GM23248 (cell line): Measurements from ENCODE around the gene INPP5A. TPM values are rescaled to one million over a fixed set of nuclear protein-coding genes. Genes with fewer than 3 reads are reported as not detected.
"Not testable (repeated sequence)": the region's sequence is repeated elsewhere in the genome, so short reads cannot be mapped to it uniquely, and the experiment has no call there.

Experiments
- DNase-seq: peaks from one replicate; pipeline ENCODE4 v3.0.0-alpha.2; 2015
- H2AFZ ChIP-seq: fragments of 200-600 bp; sonication (generic); 2 replicates; pipeline ENCODE4 v1.6.1; 2016; ENCODE audit warnings: antibody characterized with exemption
- H3F3A ChIP-seq: fragments of 200-600 bp; sonication (generic); 2 replicates; pipeline ENCODE4 v1.6.1; 2016; ENCODE audit warnings: mild to moderate bottlenecking, antibody characterized with exemption, mixed run types; ENCODE audit not compliant: insufficient read depth
- H3K27ac ChIP-seq: fragments of 200-600 bp; sonication (generic); 2 replicates; pipeline ENCODE4 v1.5.1; 2016; ENCODE audit warnings: mild to moderate bottlenecking
- H3K27me3 ChIP-seq: fragments of 200-600 bp; sonication (generic); replicated peaks from 2 replicates; pipeline ENCODE4 v1.6.1; 2016; ENCODE audit warnings: mild to moderate bottlenecking; ENCODE audit not compliant: insufficient read depth
- H3K36me3 ChIP-seq: fragments of 200-600 bp; sonication (generic); 2 replicates; pipeline ENCODE4 v1.6.1; 2016; ENCODE audit warnings: low read depth, mild to moderate bottlenecking
- H3K4me1 ChIP-seq: fragments of 200-600 bp; sonication (generic); 2 replicates; pipeline ENCODE4 v1.6.1; 2016; ENCODE audit warnings: mild to moderate bottlenecking; ENCODE audit not compliant: insufficient read depth
- H3K4me2 ChIP-seq: fragments of 200-600 bp; sonication (generic); one replicate; pipeline ENCODE4 v1.6.1; 2016; ENCODE audit warnings: mild to moderate bottlenecking; ENCODE audit not compliant: unreplicated experiment
- H3K4me3 ChIP-seq: fragments of 200-600 bp; sonication (generic); 2 replicates; pipeline ENCODE4 v1.5.1; 2016; ENCODE audit warnings: mild to moderate bottlenecking
- H3K79me2 ChIP-seq: fragments of 200-600 bp; sonication (generic); 2 replicates; pipeline ENCODE4 v1.6.1; 2016; ENCODE audit warnings: mild to moderate bottlenecking; ENCODE audit not compliant: insufficient read depth
- H3K9ac ChIP-seq: fragments of 200-600 bp; sonication (generic); 2 replicates; pipeline ENCODE4 v1.6.1; 2016; ENCODE audit warnings: mild to moderate bottlenecking
- H3K9me2 ChIP-seq: fragments of 200-600 bp; sonication (generic); 2 replicates; pipeline ENCODE4 v1.6.1; 2016; ENCODE audit warnings: mixed run types, mild to moderate bottlenecking, moderate library complexity; ENCODE audit not compliant: insufficient read depth
- H3K9me3 ChIP-seq: fragments of 200-600 bp; sonication (generic); one replicate; pipeline ENCODE4 v1.6.1; 2017; ENCODE audit warnings: low read depth
- H4K20me1 ChIP-seq: fragments of 200-600 bp; sonication (generic); 2 replicates; pipeline ENCODE4 v1.6.0; 2016; ENCODE audit not compliant: insufficient read depth
- EZH2 ChIP-seq: fragments of 200-600 bp; sonication (generic); IDR thresholded peaks from 2 replicates; pipeline ENCODE4 v1.6.1; 2018; ENCODE audit warnings: antibody characterized with exemption, mild to moderate bottlenecking; ENCODE audit not compliant: insufficient read depth, poor library complexity, severe bottlenecking
- EZH2phosphoT487 ChIP-seq: fragments of 200-600 bp; sonication (generic); IDR thresholded peaks from 2 replicates; pipeline ENCODE4 v1.6.1; 2018; ENCODE audit warnings: antibody characterized with exemption, moderate library complexity, mild to moderate bottlenecking, low read depth; ENCODE audit not compliant: insufficient read depth
- WGBS, 2 experiments: methylation state at CpG; one replicate each; pipeline ENCODE4 v1.1.6; 2015 to 2017; ENCODE audit warnings: low lambda C conversion rate in 2 of 2, low coverage in 1 of 2; ENCODE audit errors: missing lambda C conversion rate in 2 of 2; 5-methylcytosine and 5-hydroxymethylcytosine counted together
- in situ Hi-C: fragments of 300-500 bp; cut with MboI; formaldehyde crosslinking; loops from 2 replicates; pipeline ENCODE4 v1.15.0; 2020
- polyA plus RNA-seq: library from polyadenylated mRNA; unstranded; fragments of >200 nt; fragmentation: Nextera tagmentation; extraction: Ambion mirVana; gene quantifications from 2 replicates; pipeline ENCODE4 v1.2.1, GENCODE V29; 2016
- total RNA-seq: library from RNA; depleted of rRNA; stranded (reverse); fragments of >200 nt; shearing (Covaris generic); gene quantifications from 2 replicates; pipeline ENCODE4 v1.2.3, GENCODE V29; 2014

The INPP5A gene
- total and polyA plus RNA-seq, 2 experiments from 2014 or later = 2.3 to 35.2 TPM

DNA sequence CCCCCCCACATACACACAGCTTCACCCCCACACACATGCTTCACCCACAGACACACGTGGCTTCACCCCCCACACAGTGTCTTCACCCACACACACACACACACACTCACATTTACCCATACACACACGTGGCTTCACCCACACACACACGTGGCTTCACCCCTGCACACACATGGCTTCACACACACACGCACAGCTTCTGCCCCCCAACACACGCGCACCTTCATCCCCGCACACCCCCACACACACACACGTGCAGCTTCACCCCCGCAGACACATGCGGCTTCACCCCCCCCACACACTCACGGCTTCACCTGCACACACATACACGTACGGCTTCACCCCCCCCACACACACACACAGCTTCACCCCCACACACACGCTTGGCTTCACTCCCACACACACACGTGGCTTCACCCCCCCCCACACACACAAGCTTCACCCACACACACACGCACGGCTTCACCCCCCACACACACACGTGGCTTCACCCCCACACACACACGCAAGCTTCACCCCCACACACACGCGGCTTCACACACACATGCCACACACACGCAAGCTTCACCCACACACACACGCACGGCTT is 165.9 kb downstream of the INPP5A start:
- H3K4me1 ChIP-seq = peaks cover 12% of the 10 kb centered on the region
- H3K4me3 ChIP-seq = no peak overlapping the region
- no peak overlapping the region for H2AFZ ChIP-seq
- in situ Hi-C loops = no loop called here
- H3K9ac ChIP-seq = no peak overlapping the region
- no peaks in the 10 kb centered on the region for H3K79me2 ChIP-seq
- H3F3A ChIP-seq = no peaks in the 10 kb centered on the region
- WGBS, 2 experiments = 94 to 98% methylated on average over 6 to 24 of the region's 24 CpGs
- no peak for DNase-seq
- TF ChIP-seq EZH2phosphoT487 (no peak), EZH2 (no peak)
- H3K27ac ChIP-seq = no peak overlapping the region
- no peak overlapping the region for H3K4me2 ChIP-seq
- H3K36me3 ChIP-seq = peaks cover 9% of the 10 kb centered on the region
- no peaks in the 10 kb centered on the region for H4K20me1 ChIP-seq
- H3K9me3 ChIP-seq = peaks cover 5% of the 10 kb centered on the region
- no peaks in the 10 kb centered on the region for H3K27me3 ChIP-seq
- no peaks in the 10 kb centered on the region for H3K9me2 ChIP-seq

DNA sequence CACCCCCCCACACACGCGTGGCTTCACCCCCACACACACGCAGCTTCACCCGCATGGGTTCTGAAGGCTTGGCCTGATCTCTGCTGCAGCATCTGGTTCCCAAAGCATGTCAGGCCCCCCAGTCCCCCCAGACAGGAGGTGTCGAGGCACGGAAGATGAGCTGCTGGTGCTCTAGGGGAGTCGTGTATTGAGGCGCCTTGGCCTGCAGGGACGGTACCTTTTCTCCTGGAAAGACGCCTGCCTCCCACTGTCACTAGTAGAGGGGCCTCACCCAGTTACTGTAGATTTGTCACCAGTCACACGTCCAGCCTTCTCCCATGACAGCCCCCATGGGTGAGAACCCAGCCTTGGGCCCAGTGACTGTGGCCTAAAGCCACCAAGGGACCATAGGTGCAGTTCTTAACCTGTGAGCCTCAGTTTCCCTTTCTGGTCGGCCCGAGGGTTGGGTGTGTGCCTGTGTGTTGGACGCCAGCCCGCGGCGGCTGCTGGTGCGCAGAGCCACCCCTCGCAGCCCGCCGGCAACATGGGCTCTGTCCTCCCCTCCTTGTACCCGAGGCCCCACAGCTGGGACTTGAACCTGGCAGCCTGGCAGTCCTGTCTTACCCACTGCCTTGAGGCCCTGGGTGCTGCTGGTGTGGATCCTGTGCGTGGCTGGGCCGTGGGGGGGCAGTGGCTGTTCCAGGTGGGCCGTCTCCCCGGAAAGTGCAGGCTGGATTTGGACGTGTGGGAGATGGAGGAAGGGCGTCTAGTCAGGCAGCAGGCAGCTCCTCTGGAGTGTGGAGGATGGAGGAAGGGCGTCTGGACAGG is 166.6 kb downstream of the INPP5A start:
- in situ Hi-C loops = no loop called here
- TF ChIP-seq EZH2phosphoT487 (no peak), EZH2 (no peak)
- H3K4me3 ChIP-seq = no peak overlapping the region
- H3K36me3 ChIP-seq = peaks cover 9% of the 10 kb centered on the region
- no peak overlapping the region for H3K9ac ChIP-seq
- H3K27me3 ChIP-seq = no peaks in the 10 kb centered on the region
- no peaks in the 10 kb centered on the region for H4K20me1 ChIP-seq
- peaks cover 5% of the 10 kb centered on the region for H3K9me3 ChIP-seq
- no peaks in the 10 kb centered on the region for H3K79me2 ChIP-seq
- 97 to 98% methylated on average over 17 to 29 of the region's 29 CpGs for WGBS, 2 experiments
- no peak for DNase-seq
- H3K9me2 ChIP-seq = no peaks in the 10 kb centered on the region
- no peak overlapping the region for H3K27ac ChIP-seq
- no peaks in the 10 kb centered on the region for H3F3A ChIP-seq
- H3K4me1 ChIP-seq = peaks cover 12% of the 10 kb centered on the region
- H2AFZ ChIP-seq = no peak overlapping the region
- H3K4me2 ChIP-seq = no peak overlapping the region

DNA sequence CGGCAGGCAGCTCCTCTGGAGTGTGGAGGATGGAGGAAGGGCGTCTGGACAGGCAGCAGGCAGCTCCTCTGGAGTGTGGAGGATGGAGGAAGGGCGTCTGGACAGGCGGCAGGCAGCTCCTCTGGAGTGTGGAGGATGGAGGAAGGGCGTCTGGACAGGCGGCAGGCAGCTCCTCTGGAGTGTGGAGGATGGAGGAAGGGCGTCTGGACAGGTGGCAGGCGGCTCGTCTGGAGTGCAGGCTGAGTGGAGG is 167.2 kb downstream of the INPP5A start:
- H3K79me2 ChIP-seq, H3K9me3 ChIP-seq, H3K27me3 ChIP-seq, H3F3A ChIP-seq, DNase-seq, H2AFZ ChIP-seq, H3K9me2 ChIP-seq, H3K36me3 ChIP-seq, H3K27ac ChIP-seq, H3K4me2 ChIP-seq, H4K20me1 ChIP-seq, in situ Hi-C loops, H3K9ac ChIP-seq, H3K4me3 ChIP-seq: not testable (repeated sequence)
- 84% methylated on average over 9 of the region's 9 CpGs; no CpG with 5 or more reads in 1 of the 2 experiments for WGBS, 2 experiments
- H3K4me1 ChIP-seq = peaks cover 12% of the 10 kb centered on the region

DNA sequence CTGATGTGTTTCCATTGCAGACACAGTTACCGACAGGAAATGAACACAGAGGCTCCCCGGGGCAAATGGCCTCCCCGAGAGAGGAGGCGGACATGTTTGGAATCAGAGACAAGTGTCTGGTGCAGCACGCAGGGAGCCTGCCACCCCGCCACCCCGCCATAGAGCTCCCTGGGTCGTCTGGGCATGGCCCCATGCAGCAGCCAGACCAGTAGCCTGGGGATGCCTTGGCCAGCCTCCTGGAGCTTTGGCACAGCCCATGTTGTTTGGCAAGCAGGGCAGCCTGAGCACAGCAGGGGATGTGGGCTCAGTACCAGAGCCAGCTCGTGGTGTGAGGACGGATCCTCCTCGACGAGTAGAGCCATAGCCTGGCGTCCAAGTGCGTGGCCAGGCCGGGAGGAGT is 167.6 kb downstream of the INPP5A start:
- H4K20me1 ChIP-seq = no peaks in the 10 kb centered on the region
- no peak overlapping the region for H3K9ac ChIP-seq
- peaks cover 9% of the 10 kb centered on the region for H3K36me3 ChIP-seq
- H3K9me2 ChIP-seq = no peaks in the 10 kb centered on the region
- 93 to 95% methylated on average over 15 of the region's 15 CpGs for WGBS, 2 experiments
- peaks cover 5% of the 10 kb centered on the region for H3K9me3 ChIP-seq
- peaks cover 8% of the 10 kb centered on the region for H3K4me1 ChIP-seq
- H3F3A ChIP-seq = no peaks in the 10 kb centered on the region
- no peak overlapping the region for H3K27ac ChIP-seq
- H3K4me2 ChIP-seq = no peak overlapping the region
- in situ Hi-C loops = no loop called here
- no peak overlapping the region for H3K4me3 ChIP-seq
- H3K27me3 ChIP-seq = no peaks in the 10 kb centered on the region
- TF ChIP-seq EZH2 (no peak), EZH2phosphoT487 (no peak)
- DNase-seq = no peak
- no peak overlapping the region for H2AFZ ChIP-seq
- no peaks in the 10 kb centered on the region for H3K79me2 ChIP-seq
